Panc1 (cell line): ENCODE data around the gene LDAF1. TPM values are rescaled to one million over a fixed set of nuclear protein-coding genes. Genes with fewer than 3 reads are reported as not detected.

Source experiments
- ATAC-seq: fragments of 200-7000 bp; cut with Tn5 transposase; 2 replicates; pipeline ENCODE4 v1.9.1; 2020; ENCODE audit warnings: mild to moderate bottlenecking, moderate library complexity
- BruUV-seq: library from RNA; stranded (reverse); fragments of 400-500 nt; replicated peaks from 2 replicates; lab custom pipeline; 2021; lab: Mats Ljungman, UMichigan
- CTCF ChIA-PET: fragments of 300-600 bp; sonication (Branson Sonifier 250); formaldehyde crosslinking; loops from one replicate; lab custom pipeline; 2022; ENCODE audit warnings: antibody characterized with exemption; lab: Charles Lee
- POLR2A ChIA-PET: fragments of 300-600 bp; sonication (Branson Sonifier 250); formaldehyde crosslinking; loops from one replicate; lab custom pipeline; 2022; ENCODE audit warnings: antibody characterized with exemption; lab: Charles Lee
- DNase-seq: peaks from one replicate; pipeline ENCODE4 v3.0.0-alpha.2; 2010; ENCODE audit warnings: low read depth, low spot score
- H3K27ac ChIP-seq: 2 replicates; pipeline ENCODE4 v1.5.1; 2011; ENCODE audit warnings: mild to moderate bottlenecking, low read length, inconsistent platforms
- H3K27me3 ChIP-seq: fragments of 200-500 bp; sonication (Bioruptor generic); 2 replicates; pipeline ENCODE4 v1.6.0; 2014; ENCODE audit warnings: low read length, inconsistent platforms; ENCODE audit not compliant: control insufficient read depth, insufficient read depth
- H3K36me3 ChIP-seq: fragments of 200-500 bp; sonication (Bioruptor generic); 2 replicates; pipeline ENCODE4 v1.5.1; 2014; ENCODE audit warnings: inconsistent platforms, mild to moderate bottlenecking, low read length, moderate library complexity; ENCODE audit not compliant: control insufficient read depth, insufficient read depth
- H3K4me1 ChIP-seq: 2 replicates; pipeline ENCODE4 v1.5.1; 2011; ENCODE audit warnings: inconsistent platforms, mild to moderate bottlenecking, low read length, moderate library complexity; ENCODE audit not compliant: control insufficient read depth, insufficient read depth
- H3K4me3 ChIP-seq, 2 experiments: 2 replicates each; pipeline ENCODE4 v1.5.1; 2011 to 2012; ENCODE audit warnings: low read depth in 2 of 2, low read length in 2 of 2, mild to moderate bottlenecking in 2 of 2, inconsistent platforms in 1 of 2, moderate library complexity in 1 of 2
- H3K9me3 ChIP-seq: fragments of 200-500 bp; sonication (Bioruptor generic); 2 replicates; pipeline ENCODE4 v1.5.1; 2014; ENCODE audit warnings: low read depth, mild to moderate bottlenecking, inconsistent platforms, low read length, moderate library complexity; ENCODE audit not compliant: control insufficient read depth, insufficient read depth
- POLR2AphosphoS5 ChIP-seq: IDR thresholded peaks from 2 replicates; pipeline ENCODE4 v1.6.1; 2012; ENCODE audit warnings: mild to moderate bottlenecking, low read depth, low read length, moderate library complexity
- SIN3A ChIP-seq: IDR thresholded peaks from 2 replicates; pipeline ENCODE4 v1.6.1; 2012; ENCODE audit warnings: low read depth, mild to moderate bottlenecking, low read length, moderate library complexity, borderline replicate concordance; ENCODE audit not compliant: insufficient read depth
- TCF7L2 ChIP-seq: IDR thresholded peaks from 2 replicates; pipeline ENCODE4 v1.6.1; 2011; ENCODE audit warnings: mild to moderate bottlenecking, low read depth, low read length, inconsistent platforms
- in situ Hi-C: cut with HindIII; loops from 2 replicates; pipeline ENCODE4 v1.10.0; 2016; ENCODE audit warnings: low sequenced_read_pairs, low pct_unique_long_range_greater_than_20kb
- intact Hi-C: fragments of 100-400 bp; cut with micrococcal nuclease; formaldehyde crosslinking; loops from one replicate; pipeline ENCODE4 v1.10.0; 2022; ENCODE audit not compliant: unreplicated experiment
- total RNA-seq: library from RNA; stranded (reverse); gene quantifications from one replicate; pipeline ENCODE4 v1.2.1, GENCODE V29; 2021; ENCODE audit not compliant: unreplicated experiment
- TF ChIP-seq, protein P1 (sequence below): fragments of 450-650 bp; IDR thresholded peaks from 2 replicates; pipeline ENCODE4 v1.5.1; 2017; ENCODE audit warnings: mild to moderate bottlenecking
- TF ChIP-seq, protein P2 (sequence below), 2 experiments: IDR thresholded peaks; 2 replicates each; pipeline ENCODE4 v1.6.1; 2011 to 2012; ENCODE audit warnings: low read depth in 2 of 2, control low read depth in 1 of 2, low read length in 1 of 2, mild to moderate bottlenecking in 1 of 2, moderate library complexity in 1 of 2; ENCODE audit not compliant: insufficient read depth in 1 of 2

LDAF1 gene
- total RNA-seq, 1 experiment from 2014 or later: 15.2 TPM

DNA sequence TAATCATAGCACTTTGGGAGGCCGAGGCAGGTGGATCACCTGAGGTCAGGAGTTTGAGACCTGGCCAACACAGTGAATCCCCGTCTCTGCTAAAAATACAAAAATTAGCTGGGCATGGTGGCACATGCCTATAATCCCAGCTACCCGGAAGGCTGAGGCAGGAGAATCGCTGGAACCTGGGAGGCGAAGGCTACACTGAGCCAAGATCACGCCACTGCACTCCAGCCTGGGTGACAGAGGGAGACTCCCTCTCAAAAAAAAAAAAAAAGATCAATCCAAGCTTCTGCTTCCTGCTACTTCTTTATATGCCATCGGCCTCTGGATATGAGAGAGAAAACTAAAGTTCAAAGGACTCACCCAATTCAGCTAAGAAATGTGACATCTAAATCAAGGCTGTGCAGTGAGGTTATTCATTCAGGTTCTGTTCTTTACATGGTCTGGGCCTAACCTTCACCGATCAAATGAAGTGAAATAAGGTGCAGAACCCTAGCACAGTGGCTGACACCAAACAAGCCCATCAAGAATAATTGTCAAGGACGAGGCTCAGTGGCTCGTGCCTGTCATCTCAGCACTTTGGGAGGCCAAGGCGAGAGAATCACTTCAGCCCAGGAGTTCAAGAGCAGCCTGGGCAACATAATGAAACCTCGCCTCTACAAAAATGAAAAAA lies 27.3 kb downstream of the LDAF1 start:
- no TSS peak for BruUV-seq
- CTCF ChIA-PET: interaction anchor here (0.6 to 0.7 kb wide), 2 partner anchors 26 to 53 kb away, joined by 3 read pairs; no protein-coding TSS in a partner anchor
- no peak for ATAC-seq
- Histone ChIP-seq H3K27ac (no peak overlapping the region), H3K27me3 (no peaks in the 10 kb centered on the region), H3K4me3 (no peak overlapping the region), H3K9me3 (no peaks in the 10 kb centered on the region), H3K4me1 (0 out of 2 replicates have a peak, but pooled peaks cover 4% of the 10 kb centered on the region), H3K36me3 (no peaks in the 10 kb centered on the region)
- no peak for TF ChIP-seq POLR2AphosphoS5
- no peak for TF ChIP-seq TCF7L2
- no peak for TF ChIP-seq SIN3A
- TF ChIP-seq, protein P1, sequence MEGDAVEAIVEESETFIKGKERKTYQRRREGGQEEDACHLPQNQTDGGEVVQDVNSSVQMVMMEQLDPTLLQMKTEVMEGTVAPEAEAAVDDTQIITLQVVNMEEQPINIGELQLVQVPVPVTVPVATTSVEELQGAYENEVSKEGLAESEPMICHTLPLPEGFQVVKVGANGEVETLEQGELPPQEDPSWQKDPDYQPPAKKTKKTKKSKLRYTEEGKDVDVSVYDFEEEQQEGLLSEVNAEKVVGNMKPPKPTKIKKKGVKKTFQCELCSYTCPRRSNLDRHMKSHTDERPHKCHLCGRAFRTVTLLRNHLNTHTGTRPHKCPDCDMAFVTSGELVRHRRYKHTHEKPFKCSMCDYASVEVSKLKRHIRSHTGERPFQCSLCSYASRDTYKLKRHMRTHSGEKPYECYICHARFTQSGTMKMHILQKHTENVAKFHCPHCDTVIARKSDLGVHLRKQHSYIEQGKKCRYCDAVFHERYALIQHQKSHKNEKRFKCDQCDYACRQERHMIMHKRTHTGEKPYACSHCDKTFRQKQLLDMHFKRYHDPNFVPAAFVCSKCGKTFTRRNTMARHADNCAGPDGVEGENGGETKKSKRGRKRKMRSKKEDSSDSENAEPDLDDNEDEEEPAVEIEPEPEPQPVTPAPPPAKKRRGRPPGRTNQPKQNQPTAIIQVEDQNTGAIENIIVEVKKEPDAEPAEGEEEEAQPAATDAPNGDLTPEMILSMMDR: no peak
- TF ChIP-seq, protein P2, sequence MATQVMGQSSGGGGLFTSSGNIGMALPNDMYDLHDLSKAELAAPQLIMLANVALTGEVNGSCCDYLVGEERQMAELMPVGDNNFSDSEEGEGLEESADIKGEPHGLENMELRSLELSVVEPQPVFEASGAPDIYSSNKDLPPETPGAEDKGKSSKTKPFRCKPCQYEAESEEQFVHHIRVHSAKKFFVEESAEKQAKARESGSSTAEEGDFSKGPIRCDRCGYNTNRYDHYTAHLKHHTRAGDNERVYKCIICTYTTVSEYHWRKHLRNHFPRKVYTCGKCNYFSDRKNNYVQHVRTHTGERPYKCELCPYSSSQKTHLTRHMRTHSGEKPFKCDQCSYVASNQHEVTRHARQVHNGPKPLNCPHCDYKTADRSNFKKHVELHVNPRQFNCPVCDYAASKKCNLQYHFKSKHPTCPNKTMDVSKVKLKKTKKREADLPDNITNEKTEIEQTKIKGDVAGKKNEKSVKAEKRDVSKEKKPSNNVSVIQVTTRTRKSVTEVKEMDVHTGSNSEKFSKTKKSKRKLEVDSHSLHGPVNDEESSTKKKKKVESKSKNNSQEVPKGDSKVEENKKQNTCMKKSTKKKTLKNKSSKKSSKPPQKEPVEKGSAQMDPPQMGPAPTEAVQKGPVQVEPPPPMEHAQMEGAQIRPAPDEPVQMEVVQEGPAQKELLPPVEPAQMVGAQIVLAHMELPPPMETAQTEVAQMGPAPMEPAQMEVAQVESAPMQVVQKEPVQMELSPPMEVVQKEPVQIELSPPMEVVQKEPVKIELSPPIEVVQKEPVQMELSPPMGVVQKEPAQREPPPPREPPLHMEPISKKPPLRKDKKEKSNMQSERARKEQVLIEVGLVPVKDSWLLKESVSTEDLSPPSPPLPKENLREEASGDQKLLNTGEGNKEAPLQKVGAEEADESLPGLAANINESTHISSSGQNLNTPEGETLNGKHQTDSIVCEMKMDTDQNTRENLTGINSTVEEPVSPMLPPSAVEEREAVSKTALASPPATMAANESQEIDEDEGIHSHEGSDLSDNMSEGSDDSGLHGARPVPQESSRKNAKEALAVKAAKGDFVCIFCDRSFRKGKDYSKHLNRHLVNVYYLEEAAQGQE (IDR thresholded peaks at IDR 0.05; ENCODE audit: insufficient read depth in 1 of 2, low read depth in 2 of 2, low read length in 1 of 2): no peak
- in situ Hi-C loops (loop anchor here (25.0 kb wide), 1 partner anchor 102 kb away; the partner anchor contains the start of gene CRYM), intact Hi-C loops (no loop called here)
- no peak for DNase-seq
- POLR2A ChIA-PET: no interaction called here

- CTCF ChIA-PET: interaction anchor here (0.6 to 0.7 kb wide), 2 partner anchors 27 to 53 kb away, joined by 3 read pairs; no protein-coding TSS in a partner anchor
- POLR2A ChIA-PET: no interaction called here
- H3K27me3 ChIP-seq: no peaks in the 10 kb centered on the region
- intact Hi-C loops (no loop called here), in situ Hi-C loops (loop anchor here (25.0 kb wide), 1 partner anchor 101 kb away; the partner anchor contains the start of gene CRYM)
- H3K9me3 ChIP-seq: no peaks in the 10 kb centered on the region
- no peak overlapping the region for H3K4me3 ChIP-seq
- no TSS peak for BruUV-seq
- 0 out of 2 replicates have a peak, but pooled peaks cover 4% of the 10 kb centered on the region for H3K4me1 ChIP-seq
- no peak overlapping the region for H3K27ac ChIP-seq
- ATAC-seq: no peak
- no peak for DNase-seq
- H3K36me3 ChIP-seq: no peaks in the 10 kb centered on the region
- TF ChIP-seq, protein P2 (IDR thresholded peaks at IDR 0.05; ENCODE audit: insufficient read depth in 1 of 2, low read depth in 2 of 2, low read length in 1 of 2): no peak
- TF ChIP-seq, protein P1: no peak
- TF ChIP-seq POLR2AphosphoS5: no peak
- no peak for TF ChIP-seq TCF7L2
- TF ChIP-seq SIN3A: no peak
Measured at GRCh38 chr16:21186326-21186691, 27.8 kb downstream of the LDAF1 start.
